Neuronal stem cell (in vitro differentiated cells): Measurements from ENCODE around the gene BRD8.

Experiments
- DNase-seq: peaks from one replicate; pipeline ENCODE4 v3.0.0-alpha.2; 2013; ENCODE audit warnings: low spot score
- H2AFZ ChIP-seq: one replicate; pipeline ENCODE4 v1.6.1; 2013; ENCODE audit warnings: mild to moderate bottlenecking, low read length, inconsistent platforms
- H2AK5ac ChIP-seq: 2 replicates; pipeline ENCODE4 v1.6.1; 2013; ENCODE audit warnings: low read depth, mild to moderate bottlenecking, inconsistent platforms, low read length, moderate library complexity, mixed read lengths
- H2BK120ac ChIP-seq: 2 replicates; pipeline ENCODE4 v1.6.1; 2013; ENCODE audit warnings: low read depth, mild to moderate bottlenecking, inconsistent platforms, low read length, moderate library complexity, mixed read lengths
- H2BK12ac ChIP-seq: one replicate; pipeline ENCODE4 v1.6.1; 2013; ENCODE audit warnings: low read length, inconsistent platforms
- H2BK15ac ChIP-seq: 2 replicates; pipeline ENCODE4 v1.6.1; 2013; ENCODE audit warnings: mild to moderate bottlenecking, low read length, inconsistent platforms, mixed read lengths
- H2BK5ac ChIP-seq: one replicate; pipeline ENCODE4 v1.6.1; 2013; ENCODE audit warnings: inconsistent platforms, mild to moderate bottlenecking, low read length, moderate library complexity
- H3K14ac ChIP-seq: one replicate; pipeline ENCODE4 v1.6.1; 2013; ENCODE audit warnings: low read length, inconsistent platforms
- H3K18ac ChIP-seq: 2 replicates; pipeline ENCODE4 v1.6.1; 2013; ENCODE audit warnings: low read length, inconsistent platforms
- H3K23ac ChIP-seq: 2 replicates; pipeline ENCODE4 v1.6.1; 2013; ENCODE audit warnings: low read depth, mild to moderate bottlenecking, mixed read lengths, low read length, inconsistent platforms; ENCODE audit not compliant: poor library complexity
- H3K27ac ChIP-seq: replicated peaks from 3 replicates; pipeline ENCODE4 v1.5.1; 2013; ENCODE audit warnings: low read length, inconsistent platforms
- H3K27me3 ChIP-seq, 3 experiments: 2 replicates each; pipeline ENCODE4 v1.6.1; 2013; ENCODE audit warnings: low read length in 3 of 3, mild to moderate bottlenecking in 2 of 3, inconsistent platforms in 1 of 3, low read depth in 1 of 3, mixed read lengths in 1 of 3, moderate library complexity in 1 of 3; ENCODE audit not compliant: control insufficient read depth in 3 of 3, insufficient read depth in 3 of 3
- H3K36me3 ChIP-seq, 2 donors: replicated peaks in 1 of 2; 2 replicates each; pipeline ENCODE4 v1.6.1; 2013; ENCODE audit warnings: low read length in 2 of 2; ENCODE audit not compliant: control insufficient read depth in 2 of 2, insufficient read depth in 2 of 2
- H3K4ac ChIP-seq: 2 replicates; pipeline ENCODE4 v1.6.1; 2013; ENCODE audit warnings: inconsistent platforms, mild to moderate bottlenecking, low read length, moderate library complexity
- H3K4me1 ChIP-seq, 2 donors: 1 replicate in 1 of 2; 2 replicates in 1 of 2; pipeline ENCODE4 v1.6.1; 2013; ENCODE audit warnings: low read length in 2 of 2, low read depth in 1 of 2; ENCODE audit not compliant: control insufficient read depth in 2 of 2, insufficient read depth in 1 of 2
- H3K4me2 ChIP-seq: one replicate; pipeline ENCODE4 v1.6.1; 2013; ENCODE audit warnings: mild to moderate bottlenecking, low read length, inconsistent platforms; ENCODE audit not compliant: insufficient read depth, poor library complexity, severe bottlenecking
- H3K4me3 ChIP-seq, 2 donors: 2 replicates each; pipeline ENCODE4 v1.5.1; 2013; ENCODE audit warnings: low read length in 2 of 2, mild to moderate bottlenecking in 2 of 2, inconsistent platforms in 1 of 2, moderate library complexity in 1 of 2
- H3K79me1 ChIP-seq: one replicate; pipeline ENCODE4 v1.6.1; 2013; ENCODE audit warnings: low read depth, mild to moderate bottlenecking, inconsistent platforms, low read length, moderate library complexity
- H3K9ac ChIP-seq: one replicate; pipeline ENCODE4 v1.6.1; 2013; ENCODE audit warnings: mild to moderate bottlenecking, low read depth, low read length, inconsistent platforms; ENCODE audit not compliant: poor library complexity
- H3K9me3 ChIP-seq, 2 donors: replicated peaks in 1 of 2; 2 replicates each; pipeline versions ENCODE3 to v1.6.1; 2013; ENCODE audit warnings: low read length in 2 of 2, mild to moderate bottlenecking in 2 of 2, inconsistent platforms in 1 of 2, low read depth in 1 of 2, mixed read lengths in 1 of 2, moderate library complexity in 1 of 2; ENCODE audit not compliant: control insufficient read depth in 2 of 2, insufficient read depth in 1 of 2
- H4K8ac ChIP-seq: one replicate; pipeline ENCODE4 v1.6.1; 2013; ENCODE audit warnings: low read depth, mild to moderate bottlenecking, inconsistent platforms, low read length, moderate library complexity
- H4K91ac ChIP-seq: one replicate; pipeline ENCODE4 v1.6.1; 2013; ENCODE audit warnings: low read length, low read depth, mild to moderate bottlenecking, inconsistent platforms; ENCODE audit not compliant: poor library complexity
- WGBS, 2 donors: extraction: QIAGEN DNeasy Blood & Tissue Kit; methylation state at CpG; one replicate each; pipeline ENCODE4 v1.1.7; 2013; ENCODE audit warnings: missing lambda C conversion rate in 2 of 2, mixed read lengths in 1 of 2; ENCODE audit not compliant: insufficient read length in 2 of 2, insufficient replicate concordance in 1 of 2; ENCODE audit errors: extremely low coverage in 2 of 2; 5-methylcytosine and 5-hydroxymethylcytosine counted together

BRD8 gene

GRCh38 chr5:138096363-138096762 is 82.1 kb downstream of the BRD8 start:
- no peak overlapping the region for H2AK5ac ChIP-seq
- H3K18ac ChIP-seq, result no peak overlapping the region
- no peak overlapping the region for H2BK5ac ChIP-seq
- no peaks in the 10 kb centered on the region for H3K79me1 ChIP-seq
- no peak for DNase-seq
- peaks cover 0 to 43% (median 0%) of the 10 kb centered on the region in 3 experiments for H3K27me3 ChIP-seq
- H3K9me3 ChIP-seq, result no peaks in the 10 kb centered on the region
- H4K8ac ChIP-seq, result no peak overlapping the region
- H3K4me2 ChIP-seq, result no peak overlapping the region
- H3K9ac ChIP-seq, result no peak overlapping the region
- no peaks in the 10 kb centered on the region for H3K36me3 ChIP-seq
- no peak overlapping the region for H2AFZ ChIP-seq
- H3K14ac ChIP-seq, result no peak overlapping the region
- no peak overlapping the region for H3K23ac ChIP-seq
- no peak overlapping the region for H3K27ac ChIP-seq
- no peak overlapping the region for H2BK120ac ChIP-seq
- no peak overlapping the region for H3K4ac ChIP-seq
- H4K91ac ChIP-seq, result no peak overlapping the region
- no peak overlapping the region for H2BK15ac ChIP-seq
- no peak overlapping the region for H3K4me3 ChIP-seq
- peaks cover 0 to 6% of the 10 kb centered on the region in 2 donors for H3K4me1 ChIP-seq
- no CpG with 5 or more reads among the region's 2 CpGs for WGBS, 2 donors
- no peak overlapping the region for H2BK12ac ChIP-seq

DNA sequence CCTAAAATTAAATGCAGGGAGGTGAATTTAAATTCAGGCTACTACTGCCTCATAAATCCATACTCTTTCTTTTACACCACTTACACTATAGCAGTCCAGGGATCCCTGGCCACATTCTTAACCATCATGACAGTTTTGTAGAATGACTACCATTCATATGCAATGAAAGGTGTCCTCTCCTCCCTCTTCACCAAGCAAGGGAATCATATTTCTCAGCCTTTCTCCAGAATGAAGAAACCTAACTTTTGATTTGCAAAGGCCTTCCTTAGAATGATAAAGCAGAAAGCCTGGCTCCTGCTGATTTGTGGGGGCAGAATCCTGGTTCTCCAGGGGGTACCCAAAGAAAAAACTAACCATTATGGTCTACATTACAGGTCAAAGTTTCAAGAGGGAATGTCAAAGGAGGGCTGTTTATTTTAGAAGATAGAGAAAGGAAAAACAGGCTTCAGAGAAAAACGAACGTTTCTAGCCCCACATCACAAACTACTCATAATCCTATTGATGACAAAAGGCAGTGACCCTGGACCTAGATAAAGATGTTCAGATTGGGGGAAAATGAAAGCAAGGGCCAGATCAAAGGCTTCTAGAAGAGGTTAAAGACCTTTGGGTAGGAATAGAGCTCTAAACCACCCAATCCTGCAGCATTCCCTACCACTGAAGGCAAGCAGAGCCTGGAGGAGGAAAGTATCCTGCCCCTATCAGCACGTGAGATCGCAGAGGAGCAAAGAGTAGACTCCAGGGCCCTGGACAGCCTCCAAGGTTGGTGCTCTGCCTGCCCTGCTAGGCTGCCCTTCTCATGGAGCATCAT is 83.1 kb downstream of the BRD8 start:
- Histone ChIP-seq H3K4me1 (peaks cover 0 to 6% of the 10 kb centered on the region in 2 donors), H3K27ac (no peak overlapping the region), H3K79me1 (no peaks in the 10 kb centered on the region), H3K36me3 (no peaks in the 10 kb centered on the region), H3K4me3 (no peak overlapping the region), H3K27me3 (peaks cover 0 to 53% (median 0%) of the 10 kb centered on the region in 3 experiments), H3K18ac (no peak overlapping the region), H2BK5ac (no peak overlapping the region), H3K9ac (no peak overlapping the region), H3K14ac (no peak overlapping the region), H3K9me3 (no peaks in the 10 kb centered on the region), H3K4ac (no peak overlapping the region), H2BK12ac (no peak overlapping the region), H3K23ac (no peak overlapping the region), H2AFZ (no peak overlapping the region), H2BK15ac (no peak overlapping the region), H2AK5ac (no peak overlapping the region), H4K91ac (no peak overlapping the region), H4K8ac (no peak overlapping the region), H2BK120ac (no peak overlapping the region), H3K4me2 (no peak overlapping the region)
- DNase-seq, result no peak
- WGBS, 2 donors, result no CpG with 5 or more reads among the region's 4 CpGs

- Histone ChIP-seq H4K91ac (no peak overlapping the region), H2BK120ac (no peak overlapping the region), H3K18ac (no peak overlapping the region), H3K4me2 (no peak overlapping the region), H3K27ac (no peak overlapping the region), H3K9ac (no peak overlapping the region), H2BK15ac (no peak overlapping the region), H3K4me3 (no peak overlapping the region), H3K14ac (no peak overlapping the region), H3K4me1 (peaks cover 0 to 6% of the 10 kb centered on the region in 2 donors), H2BK5ac (no peak overlapping the region), H3K23ac (no peak overlapping the region), H2AK5ac (no peak overlapping the region), H3K79me1 (no peaks in the 10 kb centered on the region), H2AFZ (no peak overlapping the region), H4K8ac (no peak overlapping the region), H2BK12ac (no peak overlapping the region), H3K4ac (no peak overlapping the region), H3K36me3 (no peaks in the 10 kb centered on the region), H3K9me3 (no peaks in the 10 kb centered on the region), H3K27me3 (peaks cover 0 to 54% (median 0%) of the 10 kb centered on the region in 3 experiments)
- WGBS, 2 donors, result no CpG with 5 or more reads among the region's 1 CpG
- no peak for DNase-seq
These were observed 85.4 kb downstream of the BRD8 start for GRCh38 chr5:138093036-138093435.

DNA sequence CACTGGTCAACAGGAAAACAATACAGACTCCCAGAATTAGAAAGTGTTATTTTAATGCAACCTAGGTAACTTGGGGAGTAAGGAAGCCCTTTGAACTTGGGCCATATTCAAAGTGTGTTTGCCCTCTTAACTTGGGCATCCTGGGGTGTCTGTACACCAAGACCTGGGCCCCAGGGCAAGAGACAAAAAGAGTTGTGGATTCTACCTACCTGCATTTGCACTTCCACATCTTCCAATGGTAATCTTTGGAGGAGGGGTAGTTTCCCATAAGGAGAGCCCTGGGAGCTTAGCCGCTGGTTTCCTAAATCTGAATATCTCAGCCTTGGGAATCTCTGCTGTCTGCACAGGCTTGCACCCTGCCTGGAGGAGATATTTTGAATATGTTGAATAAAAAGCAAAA is 86.1 kb downstream of the BRD8 start:
- no peak overlapping the region for H4K8ac ChIP-seq
- H2BK12ac ChIP-seq, result no peak overlapping the region
- H3K79me1 ChIP-seq, result no peaks in the 10 kb centered on the region
- H2BK5ac ChIP-seq, result no peak overlapping the region
- H2AK5ac ChIP-seq, result no peak overlapping the region
- no CpG with 5 or more reads among the region's 1 CpG for WGBS, 2 donors
- no peak overlapping the region for H3K9ac ChIP-seq
- no peak overlapping the region for H2BK120ac ChIP-seq
- no peak overlapping the region for H3K27ac ChIP-seq
- H3K9me3 ChIP-seq, result peaks cover 0 to 2% of the 10 kb centered on the region in 2 donors
- H3K23ac ChIP-seq, result no peak overlapping the region
- no peak overlapping the region for H3K18ac ChIP-seq
- H4K91ac ChIP-seq, result no peak overlapping the region
- H3K27me3 ChIP-seq, result peaks cover 0 to 54% (median 0%) of the 10 kb centered on the region in 3 experiments
- H3K4me1 ChIP-seq, result peaks cover 0 to 6% of the 10 kb centered on the region in 2 donors
- H3K4me3 ChIP-seq, result no peak overlapping the region
- H3K4me2 ChIP-seq, result no peak overlapping the region
- no peak overlapping the region for H2AFZ ChIP-seq
- no peak overlapping the region for H3K14ac ChIP-seq
- no peak for DNase-seq
- H3K36me3 ChIP-seq, result no peaks in the 10 kb centered on the region
- H2BK15ac ChIP-seq, result no peak overlapping the region
- no peak overlapping the region for H3K4ac ChIP-seq
